Right forelimb (tissue), 1 donor: ENCODE data around the gene PBX3.

Source experiments
- DNase-seq: peaks from one replicate; pipeline ENCODE4 v3.0.0-alpha.2; 2018

The PBX3 gene

GRCh38 chr9:126000731-126001580 is 253.8 kb downstream of the PBX3 start:
- no peak for DNase-seq

GRCh38 chr9:126001581-126002225 is 254.5 kb downstream of the PBX3 start:
- no peak for DNase-seq

- DNase-seq, result no peak
Observed at GRCh38 chr9:126002476-126003350, 255.5 kb downstream of the PBX3 start.

GRCh38 chr9:126009047-126009446 is 261.9 kb downstream of the PBX3 start:
- DNase-seq, result no peak

GRCh38 chr9:126014726-126015125 is 267.6 kb downstream of the PBX3 start:
- DNase-seq, result no peak

GRCh38 chr9:126015424-126015823 is 268.3 kb downstream of the PBX3 start:
- DNase-seq, result no peak

- no peak for DNase-seq
Observed at GRCh38 chr9:126016579-126017290, 269.6 kb downstream of the PBX3 start.
